ENCODE data around the gene NADK.

Gene NADK

GRCh38 chr1:1785666-1786065 is 7.4 kb upstream of the NADK start:
- no peak for DNase-seq

DNA sequence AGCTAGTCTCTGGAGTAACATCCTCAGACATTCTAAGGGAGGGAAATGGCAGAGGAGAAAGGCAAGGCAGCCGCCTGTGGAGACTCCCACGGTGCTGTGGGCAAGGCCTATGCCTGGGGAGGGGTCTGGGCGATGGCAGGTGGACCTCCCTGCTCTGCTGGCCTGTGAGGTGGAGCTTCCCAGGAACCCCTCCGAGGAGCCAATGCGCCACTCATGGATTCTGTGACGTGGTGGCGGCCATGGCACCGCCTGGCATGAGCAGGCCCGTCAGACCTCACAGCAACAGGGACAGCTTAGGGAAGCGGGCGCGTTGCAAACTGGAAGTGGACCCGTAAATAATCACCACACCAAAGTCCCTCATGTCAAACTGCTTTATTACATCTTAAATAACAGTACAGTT is 6.7 kb upstream of the NADK start:
- DNase-seq = no peak

DNA sequence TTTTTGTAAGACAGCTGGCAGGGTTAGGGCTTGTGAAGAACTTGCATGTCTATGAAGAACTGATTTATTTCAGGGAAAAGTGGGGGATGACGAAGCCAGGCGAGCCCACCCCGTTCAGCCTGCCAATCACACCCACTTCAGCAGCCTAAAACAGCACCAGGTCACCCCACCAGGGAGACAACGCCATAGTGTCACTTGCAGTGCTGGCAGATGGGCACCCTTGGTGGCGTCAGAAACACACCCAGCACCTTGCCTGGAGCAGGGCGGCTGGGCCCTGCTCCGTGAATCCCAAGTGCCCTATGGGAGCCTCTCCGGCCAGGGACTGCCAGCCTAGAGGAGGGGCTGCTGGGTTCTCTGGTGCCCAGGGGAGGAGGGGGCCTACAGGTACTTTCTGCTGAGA is 5.0 kb upstream of the NADK start:
- no peak for DNase-seq

DNA sequence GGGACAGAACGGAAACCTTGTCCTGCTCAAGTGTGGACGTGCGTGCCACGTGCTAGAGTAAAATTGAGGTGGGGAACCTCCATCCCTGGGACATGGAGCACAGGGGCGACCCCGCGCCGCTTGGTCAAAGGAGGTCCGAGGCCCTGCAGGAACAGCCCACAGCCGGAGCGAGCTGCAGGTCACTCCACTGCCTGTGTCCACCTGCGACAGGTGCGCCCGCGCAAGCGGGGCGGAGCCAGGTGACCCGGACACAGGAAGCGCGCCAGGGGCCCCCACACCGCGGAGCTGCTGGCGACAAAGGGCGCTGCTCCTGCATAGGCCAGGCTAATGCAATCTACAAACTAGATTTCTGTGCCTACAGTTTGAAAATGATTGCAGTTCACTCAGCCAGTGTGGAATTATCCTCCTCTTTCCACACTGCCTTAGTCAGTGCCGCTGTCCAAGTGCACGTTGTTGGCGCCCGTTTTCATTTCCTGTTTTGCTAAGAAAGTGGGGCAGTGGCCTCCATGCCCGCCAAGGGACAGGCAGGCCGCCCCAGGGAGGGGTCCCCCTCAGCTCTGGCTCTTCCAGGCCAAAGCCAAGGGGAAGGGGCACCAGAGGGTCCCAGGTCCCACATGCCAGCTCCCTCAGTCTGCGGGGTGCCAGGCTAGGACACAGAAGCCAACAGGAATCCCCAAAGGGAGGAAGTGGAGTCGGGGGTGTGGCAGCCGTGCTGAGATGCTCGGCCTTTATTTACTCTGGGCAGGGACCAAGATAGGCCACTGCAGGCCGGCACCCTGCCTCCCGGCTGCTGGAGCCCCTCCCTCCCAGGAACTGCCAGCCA is 4.3 kb upstream of the NADK start:
- DNase-seq = peak; percentile 66

GRCh38 chr1:1781526-1781903 is 3.2 kb upstream of the NADK start:
- no peak for DNase-seq

- no peak for DNase-seq
Observed at GRCh38 chr1:1780598-1781525, 2.6 kb upstream of the NADK start.

GRCh38 chr1:1779691-1780597 is 1.7 kb upstream of the NADK start:
- DNase-seq = peak; percentile 43

DNA sequence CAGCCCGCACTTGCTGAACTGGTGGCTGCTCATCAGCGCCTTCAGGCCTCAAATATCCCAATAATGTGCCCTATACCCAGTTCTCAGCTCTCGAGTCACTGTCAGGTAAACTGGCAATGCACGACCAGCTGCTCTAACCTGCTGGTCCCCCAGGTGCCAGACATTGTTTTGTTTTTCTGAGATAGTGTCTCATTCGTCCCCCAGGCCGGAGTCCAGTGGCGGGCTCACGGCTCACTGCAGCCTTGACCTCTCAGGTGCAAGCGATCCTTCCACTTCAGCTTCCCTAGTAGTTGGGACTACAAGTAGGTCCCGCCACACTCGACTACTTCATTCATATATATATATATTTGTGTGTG is 1.0 kb upstream of the NADK start:
- DNase-seq = no peak

DNA sequence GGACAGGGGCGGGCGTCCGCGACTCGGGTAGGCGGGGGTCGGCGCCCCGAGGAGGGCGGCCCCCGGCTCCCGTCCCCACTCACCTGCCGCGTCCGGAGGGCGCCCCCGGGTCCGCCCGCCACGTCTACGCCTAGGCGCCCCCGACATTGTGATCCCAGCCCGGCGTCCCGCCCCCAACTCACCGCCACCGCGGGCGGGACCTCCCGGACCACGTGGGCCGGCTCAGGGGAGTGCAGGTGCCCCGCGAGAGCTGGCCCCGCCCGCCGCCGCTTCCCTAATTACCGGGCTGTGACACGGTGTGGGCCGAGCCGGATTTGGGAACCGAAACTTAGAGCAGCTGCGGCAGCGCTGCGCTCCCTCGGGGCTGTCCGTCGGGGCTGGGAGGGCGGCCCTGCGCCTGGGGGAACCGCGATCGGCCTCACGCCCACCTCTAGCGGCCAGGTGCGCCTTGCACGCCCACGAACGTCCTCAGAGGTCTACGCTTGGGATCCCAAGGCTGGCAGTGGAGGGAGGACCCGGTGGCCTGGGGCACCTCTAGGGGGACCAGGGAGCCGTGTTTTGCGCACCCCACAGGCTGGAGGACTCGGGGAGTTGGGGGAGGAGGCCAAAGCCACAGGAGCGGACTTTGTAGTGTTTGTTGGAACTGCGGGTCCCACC is 521 bp upstream of the NADK start:
- DNase-seq = peak; percentile 66

DNA sequence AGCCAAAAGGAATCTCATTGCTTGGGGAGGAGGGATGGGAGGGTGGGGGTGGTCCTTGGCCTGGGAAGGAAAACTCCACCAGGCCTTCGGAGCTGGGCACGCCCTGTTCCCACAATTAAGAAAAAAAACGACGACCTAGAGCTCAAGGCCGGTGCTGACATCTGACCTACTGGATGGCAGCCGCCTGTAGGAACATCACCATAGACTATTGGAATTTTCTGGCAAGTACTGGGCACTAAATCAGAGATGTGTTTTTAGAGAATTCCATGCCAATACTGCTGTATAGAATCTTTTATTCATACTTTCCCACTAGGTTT is 729 bp downstream of the NADK start:
- DNase-seq = peak; percentile 65

DNA sequence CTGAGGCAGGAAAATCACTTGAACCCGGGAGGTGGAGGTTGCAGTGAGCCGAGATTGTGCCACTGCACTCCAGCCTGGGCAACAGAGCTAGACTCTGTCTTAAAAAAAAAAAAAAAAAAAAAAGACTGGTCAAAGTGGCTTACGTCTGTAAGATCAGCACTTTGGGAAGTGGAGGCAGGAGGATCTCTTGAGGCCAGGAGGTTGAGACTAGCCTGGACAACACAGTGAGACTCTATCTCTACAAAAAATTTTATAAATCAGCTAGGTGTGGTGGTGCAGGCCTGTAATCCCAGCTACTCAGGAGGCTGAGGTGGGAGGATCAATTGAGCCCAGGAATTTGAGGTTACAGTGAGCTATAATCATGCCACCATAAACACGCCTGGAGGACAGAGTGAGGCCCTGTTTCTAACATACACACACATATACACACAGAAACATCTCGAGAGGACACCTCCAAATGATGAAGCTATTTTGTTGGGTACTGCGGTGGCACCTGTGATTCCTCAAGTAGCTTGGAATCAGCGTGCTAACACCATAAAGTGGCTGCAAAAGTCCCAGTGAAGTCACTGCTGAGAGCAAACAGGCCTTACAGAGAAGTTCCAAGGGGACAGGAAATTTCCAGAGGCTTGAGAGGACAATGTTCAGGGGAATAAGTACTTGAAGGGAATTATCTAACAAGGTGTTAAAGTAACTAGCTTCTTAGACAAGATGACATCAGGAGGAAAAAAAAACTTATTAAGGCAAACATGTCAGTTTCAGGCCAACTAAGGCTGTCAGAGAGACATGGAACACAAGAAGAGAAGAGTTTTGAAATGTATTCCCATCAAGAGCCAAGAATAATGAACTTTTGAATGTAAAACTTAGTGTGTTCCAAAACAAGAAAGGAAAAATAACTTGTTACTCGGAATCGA is 1.3 kb downstream of the NADK start:
- DNase-seq = no peak

- no peak for DNase-seq
Observed at GRCh38 chr1:1775327-1776226, 2.7 kb downstream of the NADK start.

DNA sequence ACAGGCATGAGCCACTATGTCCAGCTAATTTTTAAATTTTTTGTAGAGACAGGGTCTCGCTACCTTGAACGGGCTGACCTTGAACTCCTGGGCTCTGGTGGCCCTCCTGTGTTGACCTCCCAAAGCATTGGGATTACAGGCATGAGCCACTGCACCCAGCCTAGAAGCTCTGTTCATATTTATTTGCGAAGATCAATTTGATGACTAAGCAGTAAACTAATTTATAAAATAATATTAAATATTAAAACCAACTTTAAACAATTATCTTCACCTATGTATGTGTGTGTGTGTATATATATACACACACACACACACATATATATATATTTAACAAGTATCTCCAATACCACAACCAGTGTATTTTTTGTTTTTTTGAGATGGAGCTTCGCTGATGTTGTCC is 4.4 kb downstream of the NADK start:
- no peak for DNase-seq

GRCh38 chr1:1771096-1771495 is 7.2 kb downstream of the NADK start:
- no peak for DNase-seq

DNA sequence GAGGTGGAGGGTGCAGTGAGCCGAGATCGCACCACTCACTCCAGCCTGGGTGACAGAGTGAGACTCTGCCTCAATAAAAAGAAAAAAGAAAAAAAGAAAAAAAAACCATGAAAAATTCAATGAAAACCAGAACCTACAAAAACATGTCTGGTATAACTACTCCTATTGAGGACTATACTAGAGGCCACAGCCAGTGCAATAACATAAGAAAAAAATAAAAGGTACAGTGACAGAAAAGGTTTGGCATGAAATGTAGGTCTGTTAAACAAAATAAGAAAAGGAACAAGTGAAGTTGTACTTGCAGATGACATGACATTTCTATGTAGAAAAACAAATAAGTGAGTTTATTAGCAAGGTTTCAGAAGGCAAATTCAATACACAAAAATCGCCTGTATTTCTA is 8.2 kb downstream of the NADK start:
- no peak for DNase-seq

GRCh38 chr1:1768249-1768992 is 9.8 kb downstream of the NADK start:
- no peak for DNase-seq

GRCh38 chr1:1764876-1765470 is 13.3 kb downstream of the NADK start:
- DNase-seq = no peak

DNA sequence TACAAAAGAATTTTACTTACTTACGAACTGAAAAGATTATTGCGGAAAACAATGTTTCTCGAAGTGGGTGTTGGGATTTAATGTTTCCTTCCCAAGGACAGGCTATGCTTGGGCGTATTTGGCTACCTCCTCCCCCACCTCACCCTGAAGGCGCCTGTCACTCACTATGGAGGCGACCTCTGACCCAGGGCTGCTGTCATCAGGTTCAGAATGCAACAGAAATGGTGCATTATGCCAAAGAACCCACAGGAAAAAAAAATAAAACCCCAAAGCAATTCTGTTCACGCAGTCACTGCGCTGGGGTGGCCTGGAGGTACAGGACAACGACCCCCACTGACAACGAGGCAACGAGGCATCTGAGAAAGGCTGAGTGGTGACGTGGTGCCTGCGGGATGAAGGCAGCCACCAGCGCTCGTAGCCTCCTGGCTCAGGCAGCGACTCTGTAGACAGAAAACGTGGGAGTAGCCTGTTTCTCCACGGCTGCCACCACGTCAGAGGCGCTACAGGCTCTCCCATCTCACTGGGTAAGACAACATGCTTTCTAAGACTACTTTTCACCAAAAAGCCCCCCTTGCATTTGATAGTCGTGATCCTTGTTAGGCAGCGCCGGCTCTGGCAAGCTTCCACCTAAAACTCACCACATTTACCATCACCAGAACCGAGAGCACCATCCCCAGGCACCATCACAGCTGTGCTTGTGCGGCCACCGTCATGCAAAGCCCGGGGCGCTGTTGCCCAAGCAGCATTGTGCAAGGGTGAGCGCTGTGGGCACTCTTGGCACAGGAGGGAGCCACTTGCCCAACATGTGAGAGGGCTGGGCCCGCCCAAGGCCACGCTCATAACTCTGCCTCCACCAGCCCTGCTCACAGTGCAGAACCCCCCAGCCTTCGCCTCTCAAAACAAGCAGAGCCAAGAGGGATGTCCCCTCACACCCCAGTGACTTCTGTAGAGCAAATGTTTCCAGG is 14.3 kb downstream of the NADK start:
- DNase-seq = no peak
